HepG2 (cell line): ENCODE measurements around the gene WBP1. TPM values are rescaled to one million over a fixed set of nuclear protein-coding genes. Genes with fewer than 3 reads are reported as not detected.
A peak's percentile ranks its signal among the peaks of the same experiment; 100 is the strongest.

Experiments used
- FIP1L1 ChIP-seq: fragments of 200-400 bp; formaldehyde crosslinking; IDR thresholded peaks from 2 replicates; pipeline ENCODE4 v1.6.1; 2018; ENCODE audit warnings: low read depth, mild to moderate bottlenecking, low read length, moderate library complexity, borderline replicate concordance; ENCODE audit not compliant: insufficient read depth
- FOXA3 ChIP-seq: IDR thresholded peaks from 2 replicates; pipeline ENCODE4 v1.6.1; 2016; ENCODE audit warnings: missing genetic modification reagents, missing compliant biosample characterization
- GATAD2A ChIP-seq: IDR thresholded peaks from 2 replicates; pipeline ENCODE4 v1.6.1; 2016
- MED1 ChIP-seq: sonication (generic); formaldehyde crosslinking; IDR thresholded peaks from 2 replicates; pipeline ENCODE4 v1.4.0; 2020; ENCODE audit warnings: missing genetic modification reagents
- MEIS2 ChIP-seq: sonication (generic); formaldehyde crosslinking; IDR thresholded peaks from 2 replicates; pipeline ENCODE4 v1.9.0; 2021; ENCODE audit warnings: mild to moderate bottlenecking, missing genetic modification reagents
- NFE2L1 ChIP-seq: sonication (generic); formaldehyde crosslinking; IDR thresholded peaks from 2 replicates; pipeline ENCODE4 v1.4.0; 2020; ENCODE audit warnings: missing genetic modification reagents, mild to moderate bottlenecking, borderline replicate concordance
- NFKBIZ ChIP-seq: IDR thresholded peaks from 2 replicates; pipeline ENCODE4 v1.6.1; 2018; ENCODE audit warnings: missing genetic modification reagents, missing compliant biosample characterization
- NR2F2 ChIP-seq: IDR thresholded peaks from 2 replicates; pipeline ENCODE4 v1.6.1; 2012; ENCODE audit warnings: low read depth, inconsistent platforms, borderline replicate concordance
- SAP130 ChIP-seq: IDR thresholded peaks from 2 replicates; pipeline ENCODE4 v1.6.1; 2016; ENCODE audit warnings: low read depth
- SIX4 ChIP-seq: sonication (generic); formaldehyde crosslinking; IDR thresholded peaks from 2 replicates; pipeline ENCODE4 v1.4.0; 2020; ENCODE audit warnings: missing genetic modification reagents
- SNAI1 ChIP-seq: sonication (generic); formaldehyde crosslinking; IDR thresholded peaks from 2 replicates; pipeline ENCODE4 v1.5.0; 2020; ENCODE audit warnings: mild to moderate bottlenecking, missing genetic modification reagents, borderline replicate concordance
- TEAD2 ChIP-seq: sonication (generic); formaldehyde crosslinking; IDR thresholded peaks from 2 replicates; pipeline ENCODE4 v1.9.0; 2021; ENCODE audit warnings: missing genetic modification reagents
- THAP11 ChIP-seq: IDR thresholded peaks from 2 replicates; pipeline ENCODE4 v1.6.1; 2016; ENCODE audit warnings: missing biosample characterization, missing genetic modification reagents
- WIZ ChIP-seq: sonication (generic); formaldehyde crosslinking; IDR thresholded peaks from 2 replicates; pipeline ENCODE4 v1.5.1; 2020; ENCODE audit warnings: mild to moderate bottlenecking, missing genetic modification reagents
- ZBTB20 ChIP-seq: sonication (generic); formaldehyde crosslinking; IDR thresholded peaks from 2 replicates; pipeline ENCODE4 v1.8.1; 2023; ENCODE audit warnings: missing genetic modification reagents, low read depth, mild to moderate bottlenecking, borderline replicate concordance
- ZNF264 ChIP-seq: sonication (generic); formaldehyde crosslinking; IDR thresholded peaks from 2 replicates; pipeline ENCODE4 v1.4.0; 2020; ENCODE audit warnings: missing genetic modification reagents
- ZNF333 ChIP-seq: sonication (generic); formaldehyde crosslinking; IDR thresholded peaks from 2 replicates; pipeline ENCODE4 v1.4.0; 2020; ENCODE audit warnings: mild to moderate bottlenecking, missing genetic modification reagents, borderline replicate concordance
- ZNF441 ChIP-seq: sonication (generic); formaldehyde crosslinking; IDR thresholded peaks from 2 replicates; pipeline ENCODE4 v1.7.0; 2021; ENCODE audit warnings: missing genetic modification reagents, borderline replicate concordance
- ZNF460 ChIP-seq: sonication (generic); formaldehyde crosslinking; IDR thresholded peaks from 2 replicates; pipeline ENCODE4 v1.5.1; 2020; ENCODE audit warnings: missing genetic modification reagents, mild to moderate bottlenecking, borderline replicate concordance
- ZNF530 ChIP-seq: sonication (generic); formaldehyde crosslinking; IDR thresholded peaks from 2 replicates; pipeline ENCODE4 v1.5.0; 2020; ENCODE audit warnings: low read depth, mild to moderate bottlenecking, missing genetic modification reagents
- ZNF614 ChIP-seq: IDR thresholded peaks from 2 replicates; pipeline ENCODE4 v1.6.1; 2018; ENCODE audit warnings: missing biosample characterization, missing genetic modification reagents, inconsistent platforms, borderline replicate concordance
- ZNF747 ChIP-seq: sonication (generic); formaldehyde crosslinking; IDR thresholded peaks from 2 replicates; pipeline ENCODE4 v1.8.1; 2023; ENCODE audit warnings: missing genetic modification reagents, mild to moderate bottlenecking, borderline replicate concordance
- ZNF891 ChIP-seq: sonication (generic); formaldehyde crosslinking; IDR thresholded peaks from 2 replicates; pipeline ENCODE4 v1.5.0; 2020; ENCODE audit warnings: mild to moderate bottlenecking, missing genetic modification reagents
- polyA plus RNA-seq, 8 experiments: library from polyadenylated mRNA; depleted of rRNA in 3 of 8; stranded (reverse) in 7 of 8; unstranded in 1 of 8; fragments of >200 nt; fragmentation: Illumina TruSeq in 4 of 8; extraction: Trizol in 4 of 8; gene quantifications; 2 replicates each; pipeline versions ENCODE4 v1.2.1 to v1.2.3, GENCODE V29; 2011 to 2016; ENCODE audit warnings: low read depth in 4 of 8, missing spikeins in 1 of 8, mixed read lengths in 1 of 8; ENCODE audit not compliant: insufficient read depth in 1 of 8
- total RNA-seq, 5 experiments: library from RNA; depleted of rRNA; stranded (reverse); fragments of >200 nt; fragmentation: Illumina TruSeq; extraction: Trizol; gene quantifications; 2 replicates each; pipeline ENCODE4 v1.2.3, GENCODE V29; 2016; ENCODE audit warnings: low read depth in 1 of 5
- TF ChIP-seq, protein P1 (sequence below): IDR thresholded peaks from 2 replicates; pipeline ENCODE4 v1.6.1; 2016
- TF ChIP-seq, protein P2 (sequence below): sonication (generic); formaldehyde crosslinking; IDR thresholded peaks from 2 replicates; pipeline ENCODE4 v1.8.1; 2023; ENCODE audit warnings: mild to moderate bottlenecking, missing genetic modification reagents
- TF ChIP-seq, protein P3 (sequence below): sonication (generic); formaldehyde crosslinking; IDR thresholded peaks from 2 replicates; pipeline ENCODE4 v1.4.0; 2020; ENCODE audit warnings: missing genetic modification reagents, low read depth, mild to moderate bottlenecking, borderline replicate concordance
- TF ChIP-seq, protein P4 (sequence below): sonication (generic); formaldehyde crosslinking; IDR thresholded peaks from 2 replicates; pipeline ENCODE4 v1.8.0; 2022; ENCODE audit warnings: mild to moderate bottlenecking, missing genetic modification reagents; ENCODE audit not compliant: insufficient replicate concordance

WBP1 gene
- total and polyA plus RNA-seq, 2 of the 13 experiments (the other 11 are each of a cell fraction or from before 2014, with no cell fraction given), result 38.8 to 85.7 TPM

DNA sequence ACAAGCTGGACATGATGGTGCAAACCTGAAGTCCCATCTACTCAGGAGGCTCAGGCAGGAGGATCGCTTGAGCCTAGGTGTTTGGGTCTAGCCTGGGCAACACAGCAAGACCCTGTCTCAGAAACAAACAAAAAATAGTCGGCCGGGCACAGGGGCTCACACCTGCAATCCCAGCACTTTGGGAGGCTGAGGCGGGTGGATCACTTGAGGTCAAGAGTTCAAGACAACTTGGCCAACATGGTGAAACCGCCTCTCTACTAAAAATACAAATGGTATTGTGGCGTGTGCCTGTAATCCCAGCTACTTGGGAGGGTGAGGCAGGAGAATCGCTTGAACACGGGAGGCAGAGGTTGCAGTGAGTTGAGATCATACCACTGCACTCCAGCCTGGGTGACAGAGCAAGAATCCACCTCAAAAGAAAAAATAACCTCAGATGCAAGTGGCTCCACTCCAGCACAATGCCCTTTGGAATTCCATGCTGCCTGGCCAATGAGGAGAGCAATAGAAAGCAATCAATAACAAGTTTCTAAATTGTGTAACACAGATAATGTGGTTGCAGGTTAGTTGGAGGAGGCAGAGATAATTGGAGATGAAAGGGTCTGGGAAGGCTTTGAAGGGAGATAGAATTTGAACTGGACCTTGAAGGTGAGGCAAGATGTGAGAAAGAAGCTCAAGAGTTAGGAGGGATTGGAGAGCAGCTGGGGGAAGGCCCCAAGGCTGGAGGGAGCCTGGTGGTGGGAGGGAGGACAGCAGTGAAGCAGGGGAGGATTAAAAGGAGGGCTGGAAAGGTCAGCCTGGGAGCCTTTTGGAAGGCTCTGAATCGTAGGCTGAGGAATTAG lies 30.6 kb downstream of the WBP1 start (continued):
- TF ChIP-seq ZNF530 (CRISPR knock-in tag) (no peak), MED1 (CRISPR knock-in tag) (peak; percentile 66), SNAI1 (CRISPR knock-in tag) (no peak), ZNF460 (CRISPR knock-in tag) (peak; percentile 76; the same call in 1 of the 2 replicates), NR2F2 (peak; percentile 91), NFKBIZ (CRISPR knock-in tag) (peak; percentile 44; the same call in 1 of the 2 replicates), SIX4 (CRISPR knock-in tag) (no peak), NFE2L1 (CRISPR knock-in tag) (0 out of 2 replicates have a peak, but pooled peaks have one; percentile 40), THAP11 (CRISPR knock-in tag) (peak; percentile 82), FIP1L1 (no peak), ZNF747 (CRISPR knock-in tag) (peak; percentile 56; the same call in 1 of the 2 replicates), ZNF614 (peak; percentile 64; the same call in 1 of the 2 replicates), ZNF891 (no peak), ZNF264 (CRISPR knock-in tag) (0 out of 2 replicates have a peak, but pooled peaks have one; percentile 34), TEAD2 (CRISPR knock-in tag) (no peak), WIZ (CRISPR knock-in tag) (0 out of 2 replicates have a peak, but pooled peaks have one; percentile 84), MEIS2 (CRISPR knock-in tag) (no peak), ZBTB20 (CRISPR knock-in tag) (0 out of 2 replicates have a peak, but pooled peaks have one; percentile 27), SAP130 (CRISPR knock-in tag) (peak; percentile 62), ZNF333 (CRISPR knock-in tag) (no peak), FOXA3 (CRISPR knock-in tag) (peak; percentile 80), GATAD2A (CRISPR knock-in tag) (peak; percentile 99), ZNF441 (peak; percentile 100)
- TF ChIP-seq, protein P1, sequence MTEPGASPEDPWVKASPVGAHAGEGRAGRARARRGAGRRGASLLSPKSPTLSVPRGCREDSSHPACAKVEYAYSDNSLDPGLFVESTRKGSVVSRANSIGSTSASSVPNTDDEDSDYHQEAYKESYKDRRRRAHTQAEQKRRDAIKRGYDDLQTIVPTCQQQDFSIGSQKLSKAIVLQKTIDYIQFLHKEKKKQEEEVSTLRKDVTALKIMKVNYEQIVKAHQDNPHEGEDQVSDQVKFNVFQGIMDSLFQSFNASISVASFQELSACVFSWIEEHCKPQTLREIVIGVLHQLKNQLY (CRISPR knock-in tag), result 0 out of 2 replicates have a peak, but pooled peaks have one; percentile 44
- TF ChIP-seq, protein P2, sequence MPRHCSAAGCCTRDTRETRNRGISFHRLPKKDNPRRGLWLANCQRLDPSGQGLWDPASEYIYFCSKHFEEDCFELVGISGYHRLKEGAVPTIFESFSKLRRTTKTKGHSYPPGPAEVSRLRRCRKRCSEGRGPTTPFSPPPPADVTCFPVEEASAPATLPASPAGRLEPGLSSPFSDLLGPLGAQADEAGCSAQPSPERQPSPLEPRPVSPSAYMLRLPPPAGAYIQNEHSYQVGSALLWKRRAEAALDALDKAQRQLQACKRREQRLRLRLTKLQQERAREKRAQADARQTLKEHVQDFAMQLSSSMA (CRISPR knock-in tag), result no peak
- TF ChIP-seq, protein P3, sequence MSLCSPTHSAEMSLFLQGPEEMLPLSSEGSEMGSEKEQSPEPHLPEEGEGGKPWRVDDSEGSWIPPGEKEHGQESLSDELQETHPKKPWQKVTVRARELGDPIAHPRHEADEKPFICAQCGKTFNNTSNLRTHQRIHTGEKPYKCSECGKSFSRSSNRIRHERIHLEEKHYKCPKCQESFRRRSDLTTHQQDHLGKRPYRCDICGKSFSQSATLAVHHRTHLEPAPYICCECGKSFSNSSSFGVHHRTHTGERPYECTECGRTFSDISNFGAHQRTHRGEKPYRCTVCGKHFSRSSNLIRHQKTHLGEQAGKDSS, result no peak
- TF ChIP-seq, protein P4, sequence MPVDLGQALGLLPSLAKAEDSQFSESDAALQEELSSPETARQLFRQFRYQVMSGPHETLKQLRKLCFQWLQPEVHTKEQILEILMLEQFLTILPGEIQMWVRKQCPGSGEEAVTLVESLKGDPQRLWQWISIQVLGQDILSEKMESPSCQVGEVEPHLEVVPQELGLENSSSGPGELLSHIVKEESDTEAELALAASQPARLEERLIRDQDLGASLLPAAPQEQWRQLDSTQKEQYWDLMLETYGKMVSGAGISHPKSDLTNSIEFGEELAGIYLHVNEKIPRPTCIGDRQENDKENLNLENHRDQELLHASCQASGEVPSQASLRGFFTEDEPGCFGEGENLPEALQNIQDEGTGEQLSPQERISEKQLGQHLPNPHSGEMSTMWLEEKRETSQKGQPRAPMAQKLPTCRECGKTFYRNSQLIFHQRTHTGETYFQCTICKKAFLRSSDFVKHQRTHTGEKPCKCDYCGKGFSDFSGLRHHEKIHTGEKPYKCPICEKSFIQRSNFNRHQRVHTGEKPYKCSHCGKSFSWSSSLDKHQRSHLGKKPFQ (CRISPR knock-in tag), result no peak
